ENCODE measurements around the gene LRRC8E.
A peak's percentile ranks its signal among the peaks of the same experiment; 100 is the strongest.

LRRC8E gene

GRCh38 chr19:7849631-7849999 lies 38.7 kb upstream of the LRRC8E start:
- H3K4me3 ChIP-seq (ENCODE audit: low read depth, low read length): no peak overlapping the region
- TF ChIP-seq CTCF (IDR thresholded peaks at IDR 0.05; ENCODE audit: low read depth, low read length): no peak
- in situ Hi-C loops (cut with HindIII; ENCODE audit: low sequenced_read_pairs): no loop called here
- no peak for DNase-seq (ENCODE audit: low read depth, low spot score)

- no peak for DNase-seq (ENCODE audit: low read depth, low spot score)
- in situ Hi-C loops (cut with HindIII; ENCODE audit: low sequenced_read_pairs): no loop called here
- TF ChIP-seq CTCF (IDR thresholded peaks at IDR 0.05; ENCODE audit: low read depth, low read length): no peak
- H3K4me3 ChIP-seq (ENCODE audit: low read depth, low read length): no peak overlapping the region
Observed at GRCh38 chr19:7850000-7850813, 38.1 kb upstream of the LRRC8E start.

GRCh38 chr19:7850945-7851622 lies 37.2 kb upstream of the LRRC8E start:
- no peak for DNase-seq (ENCODE audit: low read depth, low spot score)
- no peak for TF ChIP-seq CTCF (IDR thresholded peaks at IDR 0.05; ENCODE audit: low read depth, low read length)
- no peak overlapping the region for H3K4me3 ChIP-seq (ENCODE audit: low read depth, low read length)
- in situ Hi-C loops (cut with HindIII; ENCODE audit: low sequenced_read_pairs): no loop called here

- no peak for TF ChIP-seq CTCF (IDR thresholded peaks at IDR 0.05; ENCODE audit: low read depth, low read length)
- no peak for DNase-seq (ENCODE audit: low read depth, low spot score)
- H3K4me3 ChIP-seq (ENCODE audit: low read depth, low read length): no peak overlapping the region
- in situ Hi-C loops (cut with HindIII; ENCODE audit: low sequenced_read_pairs): no loop called here
Observed at GRCh38 chr19:7851623-7852500, 36.4 kb upstream of the LRRC8E start.

GRCh38 chr19:7852851-7853769 lies 35.2 kb upstream of the LRRC8E start:
- H3K4me3 ChIP-seq (ENCODE audit: low read depth, low read length): no peak overlapping the region
- DNase-seq (ENCODE audit: low read depth, low spot score): peak; percentile 33
- TF ChIP-seq CTCF (IDR thresholded peaks at IDR 0.05; ENCODE audit: low read depth, low read length): peak; percentile 81
- in situ Hi-C loops (cut with HindIII; ENCODE audit: low sequenced_read_pairs): no loop called here

All from astrocyte of the spinal cord (primary cell).